ENCODE data around the gene DPP6.
A peak's percentile ranks its signal among the peaks of the same experiment; 100 is the strongest.

Gene DPP6

GRCh38 chr7:154484406-154484805 lies 432.2 kb downstream of the DPP6 start:
- no peak for TF ChIP-seq CTCF (IDR thresholded peaks at IDR 0.05; ENCODE audit: low read depth, low read length, missing control alignments)
- DNase-seq (ENCODE audit: extremely low read depth, low read depth): no peak
- no peak overlapping the region for H3K4me3 ChIP-seq (replicated peaks; ENCODE audit: low read depth, low read length)

GRCh38 chr7:154484943-154485342 lies 432.7 kb downstream of the DPP6 start:
- H3K4me3 ChIP-seq (replicated peaks; ENCODE audit: low read depth, low read length): no peak overlapping the region
- DNase-seq (ENCODE audit: extremely low read depth, low read depth): no peak
- TF ChIP-seq CTCF (IDR thresholded peaks at IDR 0.05; ENCODE audit: low read depth, low read length, missing control alignments): no peak

- no peak overlapping the region for H3K4me3 ChIP-seq (replicated peaks; ENCODE audit: low read depth, low read length)
- TF ChIP-seq CTCF (IDR thresholded peaks at IDR 0.05; ENCODE audit: low read depth, low read length, missing control alignments): no peak
- DNase-seq (ENCODE audit: extremely low read depth, low read depth): no peak
Measured at GRCh38 chr7:154489897-154490296, 437.7 kb downstream of the DPP6 start.

GRCh38 chr7:154493594-154493993 lies 441.4 kb downstream of the DPP6 start:
- no peak for TF ChIP-seq CTCF (IDR thresholded peaks at IDR 0.05; ENCODE audit: low read depth, low read length, missing control alignments)
- no peak for DNase-seq (ENCODE audit: extremely low read depth, low read depth)
- H3K4me3 ChIP-seq (replicated peaks; ENCODE audit: low read depth, low read length): no peak overlapping the region

- H3K4me3 ChIP-seq (replicated peaks; ENCODE audit: low read depth, low read length): no peak overlapping the region
- no peak for DNase-seq (ENCODE audit: extremely low read depth, low read depth)
- TF ChIP-seq CTCF (IDR thresholded peaks at IDR 0.05; ENCODE audit: low read depth, low read length, missing control alignments): no peak
Measured at GRCh38 chr7:154497751-154498150, 445.6 kb downstream of the DPP6 start.

GRCh38 chr7:154503962-154504550 lies 451.9 kb downstream of the DPP6 start:
- TF ChIP-seq CTCF (IDR thresholded peaks at IDR 0.05; ENCODE audit: low read depth, low read length, missing control alignments): peak; percentile 25
- DNase-seq (ENCODE audit: extremely low read depth, low read depth): peak; percentile 7

GRCh38 chr7:154504918-154505317 lies 452.7 kb downstream of the DPP6 start:
- no peak for DNase-seq (ENCODE audit: extremely low read depth, low read depth)
- no peak for TF ChIP-seq CTCF (IDR thresholded peaks at IDR 0.05; ENCODE audit: low read depth, low read length, missing control alignments)
- H3K4me3 ChIP-seq (replicated peaks; ENCODE audit: low read depth, low read length): no peak overlapping the region

More at GRCh38 chr7:154503962-154504550, 451.9 kb downstream of the DPP6 start:
- no peak overlapping the region for H3K4me3 ChIP-seq (replicated peaks; ENCODE audit: low read depth, low read length)
